ENCODE data around the gene MGAT1.

The MGAT1 gene

DNA sequence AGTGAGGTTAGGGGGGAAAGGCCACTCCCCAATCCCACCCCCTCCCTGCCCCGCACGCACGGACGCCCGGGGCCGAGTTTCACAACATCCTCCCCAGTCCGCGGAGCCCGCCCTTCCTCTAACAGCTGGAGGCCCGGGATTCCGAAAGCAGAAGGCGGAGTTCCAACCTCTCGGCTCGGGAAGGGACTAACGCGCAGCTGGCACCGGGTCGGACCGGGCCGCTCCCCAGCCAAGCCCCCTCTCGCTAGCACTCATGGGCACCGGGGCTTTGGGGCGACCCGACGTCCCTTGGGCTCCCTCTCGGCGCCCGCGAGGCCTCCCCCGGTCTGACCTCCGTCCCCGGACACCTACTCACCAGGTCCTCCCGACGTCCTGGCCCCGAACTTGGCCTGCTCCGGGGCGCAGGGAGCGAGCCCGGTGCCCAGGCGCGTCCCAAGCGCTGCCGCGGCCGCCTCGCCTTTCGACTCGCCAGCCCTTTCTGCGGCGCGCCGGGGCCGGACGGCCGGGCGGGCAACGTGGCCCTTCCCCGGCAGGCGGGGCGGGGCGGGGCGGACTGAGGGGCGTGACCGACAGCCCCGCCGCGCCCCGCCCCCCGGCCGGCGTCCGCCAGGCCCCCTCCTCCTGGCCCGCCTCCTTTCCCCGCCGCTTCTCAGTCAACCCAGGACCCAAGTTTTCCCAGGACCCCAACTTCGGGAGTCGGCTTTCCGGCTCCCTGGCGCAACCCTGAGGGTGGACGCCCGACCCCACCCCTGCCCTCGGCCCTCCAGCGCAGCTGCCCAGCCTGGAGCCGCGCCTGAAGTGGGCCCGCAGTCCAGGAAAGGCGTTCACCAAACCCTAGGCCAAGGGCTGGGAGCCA is at the start of gene MGAT1:
TSS of gene MGAT1 (minus strand) at position 482 of the 856 bp plus-strand sequence. CDS start 9,835 bp downstream, outside the sequence.
- peaks cover 33% of the 10 kb centered on the region for H3K4me1 ChIP-seq (ENCODE audit: low read length)
- peaks cover 31% of the 10 kb centered on the region for H3K36me3 ChIP-seq (replicated peaks; ENCODE audit: low read depth, low read length)
- peak within 1 kb of the TSS; percentile 89 for H3K27ac ChIP-seq (ENCODE audit: low read length)
- no peaks in the 10 kb centered on the region for H3K27me3 ChIP-seq (ENCODE audit: low read depth, low read length)
- H3K4me2 ChIP-seq (ENCODE audit: low read length): peak within 1 kb of the TSS; percentile 91
- no peaks in the 10 kb centered on the region for H3K9me3 ChIP-seq (ENCODE audit: insufficient read depth, low read length)
- TF ChIP-seq, protein P1, sequence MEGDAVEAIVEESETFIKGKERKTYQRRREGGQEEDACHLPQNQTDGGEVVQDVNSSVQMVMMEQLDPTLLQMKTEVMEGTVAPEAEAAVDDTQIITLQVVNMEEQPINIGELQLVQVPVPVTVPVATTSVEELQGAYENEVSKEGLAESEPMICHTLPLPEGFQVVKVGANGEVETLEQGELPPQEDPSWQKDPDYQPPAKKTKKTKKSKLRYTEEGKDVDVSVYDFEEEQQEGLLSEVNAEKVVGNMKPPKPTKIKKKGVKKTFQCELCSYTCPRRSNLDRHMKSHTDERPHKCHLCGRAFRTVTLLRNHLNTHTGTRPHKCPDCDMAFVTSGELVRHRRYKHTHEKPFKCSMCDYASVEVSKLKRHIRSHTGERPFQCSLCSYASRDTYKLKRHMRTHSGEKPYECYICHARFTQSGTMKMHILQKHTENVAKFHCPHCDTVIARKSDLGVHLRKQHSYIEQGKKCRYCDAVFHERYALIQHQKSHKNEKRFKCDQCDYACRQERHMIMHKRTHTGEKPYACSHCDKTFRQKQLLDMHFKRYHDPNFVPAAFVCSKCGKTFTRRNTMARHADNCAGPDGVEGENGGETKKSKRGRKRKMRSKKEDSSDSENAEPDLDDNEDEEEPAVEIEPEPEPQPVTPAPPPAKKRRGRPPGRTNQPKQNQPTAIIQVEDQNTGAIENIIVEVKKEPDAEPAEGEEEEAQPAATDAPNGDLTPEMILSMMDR (IDR thresholded peaks at IDR 0.05; ENCODE audit: low read depth, low read length): no peak
- no peak for TF ChIP-seq EZH2phosphoT487 (IDR thresholded peaks at IDR 0.05; ENCODE audit: low read depth)
- H4K20me1 ChIP-seq (ENCODE audit: insufficient read depth, low read length): peaks cover 45% of the 10 kb centered on the region
- peaks cover 64% of the 10 kb centered on the region for H3K79me2 ChIP-seq (ENCODE audit: low read length)
- H3K9ac ChIP-seq (ENCODE audit: low read length): peak within 1 kb of the TSS; percentile 80
- no peak within 1 kb of the TSS for H2AFZ ChIP-seq (ENCODE audit: low read depth, low read length)
- peak within 1 kb of the TSS; percentile 83 for H3K4me3 ChIP-seq (ENCODE audit: low read length)

DNA sequence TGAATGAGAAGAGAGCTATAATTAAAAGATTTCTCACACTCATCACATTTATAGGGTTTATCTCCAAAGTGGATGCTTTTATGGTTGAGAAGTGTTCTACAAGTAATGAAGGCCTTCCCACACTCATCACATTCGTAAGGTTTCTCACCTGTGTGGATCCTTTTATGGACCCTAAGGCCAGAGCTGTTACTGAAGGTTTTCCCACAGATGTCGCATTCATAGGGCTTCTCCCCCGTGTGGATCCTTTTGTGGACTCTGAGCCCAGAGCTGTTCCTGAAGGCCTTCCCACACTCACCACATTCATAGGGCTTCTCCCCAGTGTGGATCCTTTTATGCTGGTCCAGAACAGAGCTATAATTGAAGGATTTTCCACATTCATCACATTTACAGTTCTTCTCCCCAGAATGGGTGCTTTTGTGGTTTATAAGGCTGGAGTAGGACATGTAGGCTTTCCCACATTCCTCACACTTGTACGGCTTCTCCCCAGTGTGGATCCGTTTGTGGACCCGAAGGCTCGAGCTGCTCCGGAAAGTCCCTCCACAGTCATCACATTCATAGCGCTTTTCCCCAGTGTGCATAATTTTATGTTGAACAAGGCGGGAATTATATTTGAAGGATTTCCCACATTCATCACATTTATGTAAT is 48.0 kb upstream of the MGAT1 start:
- Histone ChIP-seq H3K9ac (ENCODE audit: low read length) (no peak overlapping the region), H3K9me3 (ENCODE audit: insufficient read depth, low read length) (no peaks in the 10 kb centered on the region), H3K27ac (ENCODE audit: low read length) (no peak overlapping the region), H3K4me3 (ENCODE audit: low read length) (no peak overlapping the region), H4K20me1 (ENCODE audit: insufficient read depth, low read length) (no peaks in the 10 kb centered on the region; the same call in 1 of the 2 replicates), H3K27me3 (ENCODE audit: low read depth, low read length) (no peaks in the 10 kb centered on the region), H3K4me2 (ENCODE audit: low read length) (no peak overlapping the region), H3K36me3 (replicated peaks; ENCODE audit: low read depth, low read length) (peaks cover 44% of the 10 kb centered on the region), H3K79me2 (ENCODE audit: low read length) (no peaks in the 10 kb centered on the region), H3K4me1 (ENCODE audit: low read length) (no peaks in the 10 kb centered on the region), H2AFZ (ENCODE audit: low read depth, low read length) (no peak overlapping the region)
- TF ChIP-seq, protein P1 (IDR thresholded peaks at IDR 0.05; ENCODE audit: low read depth, low read length): no peak
- TF ChIP-seq EZH2phosphoT487 (IDR thresholded peaks at IDR 0.05; ENCODE audit: low read depth): no peak

DNA sequence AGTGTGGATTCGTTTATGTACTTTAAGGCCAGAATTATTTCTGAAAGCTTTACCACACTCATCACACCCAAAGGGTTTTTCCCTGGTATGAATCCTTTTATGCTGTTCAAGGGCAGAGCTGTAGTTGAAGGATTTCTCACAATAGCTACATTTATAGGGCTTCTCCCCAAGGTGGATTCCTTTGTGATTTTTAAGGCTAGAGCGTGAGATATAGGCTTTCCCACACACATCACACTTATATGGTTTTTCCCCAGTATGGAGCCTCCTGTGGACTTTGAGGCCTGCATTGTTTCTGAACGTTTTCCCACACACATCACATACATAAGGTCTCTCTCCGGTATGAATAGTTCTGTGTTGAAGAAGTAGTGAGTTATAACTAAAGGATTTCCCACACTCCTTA is 47.2 kb upstream of the MGAT1 start:
- no peak for TF ChIP-seq EZH2phosphoT487 (IDR thresholded peaks at IDR 0.05; ENCODE audit: low read depth)
- TF ChIP-seq, protein P1 (IDR thresholded peaks at IDR 0.05; ENCODE audit: low read depth, low read length): no peak
- no peak overlapping the region for H3K4me3 ChIP-seq (ENCODE audit: low read length)

DNA sequence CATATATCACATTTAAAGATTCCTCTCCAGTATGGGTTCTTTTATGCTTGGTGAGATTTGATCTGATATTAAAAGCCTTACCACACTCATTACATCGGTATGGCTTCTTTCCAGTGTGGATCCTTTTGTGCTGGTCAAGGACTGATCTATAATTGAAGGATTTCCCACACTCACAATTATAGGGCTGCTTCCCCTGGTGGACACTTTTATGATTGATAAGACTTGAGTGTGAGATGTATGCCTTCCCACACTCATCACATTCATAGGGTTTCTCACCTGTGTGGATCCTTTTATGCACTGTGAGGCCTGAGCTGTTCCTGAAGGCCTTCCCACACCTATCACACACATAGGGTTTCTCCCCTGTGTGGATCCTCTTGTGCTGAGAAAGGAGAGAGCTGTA is 46.3 kb upstream of the MGAT1 start:
- Histone ChIP-seq H3K79me2 (ENCODE audit: low read length) (no peaks in the 10 kb centered on the region), H3K36me3 (replicated peaks; ENCODE audit: low read depth, low read length) (peaks cover 41% of the 10 kb centered on the region), H3K4me2 (ENCODE audit: low read length) (no peak overlapping the region), H3K9ac (ENCODE audit: low read length) (no peak overlapping the region), H2AFZ (ENCODE audit: low read depth, low read length) (no peak overlapping the region), H3K9me3 (ENCODE audit: insufficient read depth, low read length) (no peaks in the 10 kb centered on the region), H3K27ac (ENCODE audit: low read length) (no peak overlapping the region), H3K27me3 (ENCODE audit: low read depth, low read length) (no peaks in the 10 kb centered on the region), H3K4me1 (ENCODE audit: low read length) (no peaks in the 10 kb centered on the region), H3K4me3 (ENCODE audit: low read length) (no peak overlapping the region), H4K20me1 (ENCODE audit: insufficient read depth, low read length) (no peaks in the 10 kb centered on the region)
- TF ChIP-seq EZH2phosphoT487 (IDR thresholded peaks at IDR 0.05; ENCODE audit: low read depth): no peak
- TF ChIP-seq, protein P1 (IDR thresholded peaks at IDR 0.05; ENCODE audit: low read depth, low read length): no peak

More for the DNA sequence above, 47.2 kb upstream of the MGAT1 start:
- Histone ChIP-seq H3K27me3 (ENCODE audit: low read depth, low read length) (no peaks in the 10 kb centered on the region), H3K9me3 (ENCODE audit: insufficient read depth, low read length) (no peaks in the 10 kb centered on the region), H3K4me2 (ENCODE audit: low read length) (no peak overlapping the region), H2AFZ (ENCODE audit: low read depth, low read length) (no peak overlapping the region), H3K9ac (ENCODE audit: low read length) (no peak overlapping the region), H3K36me3 (replicated peaks; ENCODE audit: low read depth, low read length) (peaks cover 41% of the 10 kb centered on the region), H3K79me2 (ENCODE audit: low read length) (no peaks in the 10 kb centered on the region), H3K4me1 (ENCODE audit: low read length) (no peaks in the 10 kb centered on the region), H4K20me1 (ENCODE audit: insufficient read depth, low read length) (no peaks in the 10 kb centered on the region), H3K27ac (ENCODE audit: low read length) (no peak overlapping the region)

All from OCI-LY3 (cell line).